CD8-positive, alpha-beta memory T cell (primary cell): Measurements from ENCODE around the gene INSC. TPM values are rescaled to one million over a fixed set of nuclear protein-coding genes. Genes with fewer than 3 reads are reported as not detected.

Experiments
- CTCF ChIA-PET: fragments of 350-600 bp; sonication (Branson Sonifier 250); formaldehyde crosslinking; loops from one replicate; lab custom pipeline; 2021; ENCODE audit warnings: antibody characterized with exemption; lab: Charles Lee
- POLR2A ChIA-PET: fragments of 350-600 bp; sonication (Branson Sonifier 250); formaldehyde crosslinking; loops from one replicate; lab custom pipeline; 2021; ENCODE audit warnings: antibody characterized with exemption; lab: Charles Lee
- DNase-seq, 5 donors: peaks; one replicate each; pipeline versions ENCODE4 v3.0.0 to v3.0.0-alpha.2; 2020 to 2022; ENCODE audit warnings: mixed read lengths in 1 of 5
- H3K27ac ChIP-seq: one replicate; pipeline ENCODE4 v1.7.0; 2013; ENCODE audit warnings: low read depth, mild to moderate bottlenecking, low read length, moderate library complexity
- H3K27me3 ChIP-seq: 2 replicates; pipeline ENCODE4 v1.7.0; 2013; ENCODE audit warnings: low read length, mild to moderate bottlenecking; ENCODE audit not compliant: insufficient read depth, poor library complexity, severe bottlenecking
- H3K36me3 ChIP-seq: 2 replicates; pipeline ENCODE4 v1.7.0; 2013; ENCODE audit warnings: mild to moderate bottlenecking, low read length, moderate library complexity; ENCODE audit not compliant: insufficient read depth
- H3K4me1 ChIP-seq: 2 replicates; pipeline ENCODE4 v1.7.0; 2013; ENCODE audit warnings: mild to moderate bottlenecking, low read length, moderate library complexity; ENCODE audit not compliant: insufficient read depth
- H3K4me3 ChIP-seq: 2 replicates; pipeline ENCODE4 v1.7.0; 2013; ENCODE audit warnings: mild to moderate bottlenecking, low read length
- H3K9me3 ChIP-seq: 2 replicates; pipeline ENCODE4 v1.7.0; 2013; ENCODE audit warnings: mild to moderate bottlenecking, low read length
- H3K27ac Mint-ChIP-seq, 8 donors: one replicate each; pipeline ENCODE4 v1.8.0; 2020 to 2021; ENCODE audit warnings: mixed read lengths in 8 of 8, mild to moderate bottlenecking in 6 of 8, inconsistent platforms in 3 of 8, moderate library complexity in 3 of 8
- H3K27me3 Mint-ChIP-seq, 2 donors: one replicate each; pipeline ENCODE4 v1.8.0; 2020 to 2021; ENCODE audit warnings: mixed read lengths in 2 of 2, mild to moderate bottlenecking in 1 of 2, moderate library complexity in 1 of 2
- H3K36me3 Mint-ChIP-seq, 3 donors: one replicate each; pipeline ENCODE4 v1.8.0; 2020 to 2021; ENCODE audit warnings: mixed read lengths in 3 of 3, inconsistent platforms in 1 of 3, mild to moderate bottlenecking in 1 of 3
- H3K4me1 Mint-ChIP-seq, 3 donors: one replicate each; pipeline ENCODE4 v1.8.0; 2020 to 2021; ENCODE audit warnings: mixed read lengths in 3 of 3, inconsistent platforms in 1 of 3, mild to moderate bottlenecking in 1 of 3
- H3K4me3 Mint-ChIP-seq, 7 donors: one replicate each; pipeline ENCODE4 v1.8.0; 2020 to 2021; ENCODE audit warnings: mixed read lengths in 7 of 7, mild to moderate bottlenecking in 6 of 7, moderate library complexity in 4 of 7, inconsistent platforms in 2 of 7
- H3K9me3 Mint-ChIP-seq, 5 donors: one replicate each; pipeline ENCODE4 v1.8.0; 2020 to 2022; ENCODE audit warnings: mixed read lengths in 5 of 5, mild to moderate bottlenecking in 3 of 5, moderate library complexity in 2 of 5, inconsistent platforms in 1 of 5
- polyA plus RNA-seq: library from polyadenylated mRNA; unstranded; fragments of 300-500 nt; fragmentation: Illumina TruSeq; gene quantifications from one replicate; pipeline ENCODE4 v1.2.3, GENCODE V29; 2021
- total RNA-seq, 2 experiments: library from RNA; stranded (reverse); gene quantifications; one replicate each; pipeline ENCODE4 v1.2.3, GENCODE V29; 2021

The INSC gene
- total and polyA plus RNA-seq, 3 experiments from 2014 or later: not detected

GRCh38 chr11:15123849-15124248 is 9.1 kb downstream of the INSC start:
- H3K4me1 Mint-ChIP-seq: no peaks in the 10 kb centered on the region
- POLR2A ChIA-PET: no interaction called here
- CTCF ChIA-PET: no interaction called here
- no peak overlapping the region for H3K4me3 Mint-ChIP-seq
- H3K27ac Mint-ChIP-seq: no peak overlapping the region
- H3K27me3 ChIP-seq: no peaks in the 10 kb centered on the region
- H3K27ac ChIP-seq: no peak overlapping the region
- no peaks in the 10 kb centered on the region for H3K4me1 ChIP-seq
- H3K9me3 Mint-ChIP-seq: no peaks in the 10 kb centered on the region
- H3K9me3 ChIP-seq: no peaks in the 10 kb centered on the region
- no peak for DNase-seq
- H3K27me3 Mint-ChIP-seq: peaks cover 12 to 56% of the 10 kb centered on the region in 2 donors
- no peaks in the 10 kb centered on the region for H3K36me3 Mint-ChIP-seq
- no peak overlapping the region for H3K4me3 ChIP-seq
- H3K36me3 ChIP-seq: no peaks in the 10 kb centered on the region

GRCh38 chr11:15124528-15124927 is 9.8 kb downstream of the INSC start:
- CTCF ChIA-PET: no interaction called here
- Mint-ChIP-seq H3K36me3 (no peaks in the 10 kb centered on the region), H3K4me1 (no peaks in the 10 kb centered on the region), H3K4me3 (no peak overlapping the region), H3K9me3 (no peaks in the 10 kb centered on the region), H3K27ac (peak overlapping the region in 1 of 8 donors; percentile 72), H3K27me3 (peaks cover 10 to 50% of the 10 kb centered on the region in 2 donors)
- H3K36me3 ChIP-seq: no peaks in the 10 kb centered on the region
- H3K4me1 ChIP-seq: no peaks in the 10 kb centered on the region
- H3K27ac ChIP-seq: no peak overlapping the region
- no peak overlapping the region for H3K4me3 ChIP-seq
- H3K27me3 ChIP-seq: no peaks in the 10 kb centered on the region
- DNase-seq: no peak
- H3K9me3 ChIP-seq: no peaks in the 10 kb centered on the region
- POLR2A ChIA-PET: no interaction called here

GRCh38 chr11:15127341-15127740 is 12.6 kb downstream of the INSC start:
- no peak for DNase-seq
- Histone ChIP-seq H3K27me3 (no peaks in the 10 kb centered on the region), H3K4me1 (no peaks in the 10 kb centered on the region), H3K4me3 (no peak overlapping the region), H3K27ac (no peak overlapping the region), H3K36me3 (no peaks in the 10 kb centered on the region), H3K9me3 (no peaks in the 10 kb centered on the region)
- no peaks in the 10 kb centered on the region for H3K36me3 Mint-ChIP-seq
- ChIA-PET POLR2A (no interaction called here), CTCF (interaction anchor here (1.2 kb wide), 1 partner anchor 27 kb away, joined by 3 read pairs; no protein-coding TSS in a partner anchor)
- no peak overlapping the region for H3K4me3 Mint-ChIP-seq
- no peak overlapping the region for H3K27ac Mint-ChIP-seq
- H3K4me1 Mint-ChIP-seq: no peaks in the 10 kb centered on the region
- peaks cover 14 to 40% of the 10 kb centered on the region in 2 donors for H3K27me3 Mint-ChIP-seq
- H3K9me3 Mint-ChIP-seq: no peaks in the 10 kb centered on the region

GRCh38 chr11:15128621-15129020 is 13.9 kb downstream of the INSC start:
- Histone ChIP-seq H3K4me1 (no peaks in the 10 kb centered on the region), H3K4me3 (no peak overlapping the region), H3K27me3 (no peaks in the 10 kb centered on the region), H3K36me3 (no peaks in the 10 kb centered on the region), H3K9me3 (no peaks in the 10 kb centered on the region), H3K27ac (no peak overlapping the region)
- Mint-ChIP-seq H3K27me3 (peaks cover 13 to 42% of the 10 kb centered on the region in 2 donors), H3K4me3 (no peak overlapping the region), H3K4me1 (no peaks in the 10 kb centered on the region), H3K36me3 (no peaks in the 10 kb centered on the region), H3K27ac (no peak overlapping the region), H3K9me3 (no peaks in the 10 kb centered on the region)
- no peak for DNase-seq
- ChIA-PET POLR2A (no interaction called here), CTCF (no interaction called here)

GRCh38 chr11:15136166-15136565 is 21.4 kb downstream of the INSC start:
- Histone ChIP-seq H3K4me3 (no peak overlapping the region), H3K9me3 (no peaks in the 10 kb centered on the region), H3K36me3 (no peaks in the 10 kb centered on the region), H3K4me1 (no peaks in the 10 kb centered on the region), H3K27me3 (no peaks in the 10 kb centered on the region), H3K27ac (no peak overlapping the region)
- DNase-seq: no peak
- Mint-ChIP-seq H3K4me3 (no peak overlapping the region), H3K4me1 (no peaks in the 10 kb centered on the region), H3K36me3 (no peaks in the 10 kb centered on the region), H3K27me3 (peaks cover 11 to 34% of the 10 kb centered on the region in 2 donors), H3K9me3 (no peaks in the 10 kb centered on the region), H3K27ac (no peak overlapping the region)
- CTCF ChIA-PET: no interaction called here
- POLR2A ChIA-PET: no interaction called here

GRCh38 chr11:15139096-15139770 is 24.5 kb downstream of the INSC start:
- Mint-ChIP-seq H3K9me3 (no peaks in the 10 kb centered on the region), H3K4me1 (no peaks in the 10 kb centered on the region), H3K36me3 (no peaks in the 10 kb centered on the region), H3K27me3 (peaks cover 4 to 15% of the 10 kb centered on the region in 2 donors), H3K27ac (no peak overlapping the region), H3K4me3 (no peak overlapping the region)
- ChIA-PET CTCF (no interaction called here), POLR2A (no interaction called here)
- DNase-seq: no peak
- Histone ChIP-seq H3K27ac (no peak overlapping the region), H3K36me3 (no peaks in the 10 kb centered on the region), H3K27me3 (no peaks in the 10 kb centered on the region), H3K4me3 (no peak overlapping the region), H3K4me1 (no peaks in the 10 kb centered on the region), H3K9me3 (no peaks in the 10 kb centered on the region)

- H3K27me3 Mint-ChIP-seq: peaks cover 4 to 8% of the 10 kb centered on the region in 2 donors
- Histone ChIP-seq H3K9me3 (no peaks in the 10 kb centered on the region), H3K4me3 (no peak overlapping the region), H3K36me3 (no peaks in the 10 kb centered on the region), H3K27me3 (no peaks in the 10 kb centered on the region), H3K4me1 (no peaks in the 10 kb centered on the region), H3K27ac (no peak overlapping the region)
- POLR2A ChIA-PET: no interaction called here
- CTCF ChIA-PET: no interaction called here
- no peaks in the 10 kb centered on the region for H3K4me1 Mint-ChIP-seq
- H3K4me3 Mint-ChIP-seq: no peak overlapping the region
- H3K9me3 Mint-ChIP-seq: no peaks in the 10 kb centered on the region
- H3K27ac Mint-ChIP-seq: no peak overlapping the region
- no peak for DNase-seq
- no peaks in the 10 kb centered on the region for H3K36me3 Mint-ChIP-seq
Observed at GRCh38 chr11:15139958-15140659, 25.4 kb downstream of the INSC start.

GRCh38 chr11:15141381-15141780 is 26.7 kb downstream of the INSC start:
- H3K4me3 ChIP-seq: no peak overlapping the region
- Mint-ChIP-seq H3K27ac (no peak overlapping the region), H3K4me1 (no peaks in the 10 kb centered on the region), H3K27me3 (no peaks in the 10 kb centered on the region), H3K36me3 (no peaks in the 10 kb centered on the region), H3K9me3 (no peaks in the 10 kb centered on the region), H3K4me3 (no peak overlapping the region)
- no peaks in the 10 kb centered on the region for H3K27me3 ChIP-seq
- no peak for DNase-seq
- ChIA-PET POLR2A (no interaction called here), CTCF (no interaction called here)
- no peak overlapping the region for H3K27ac ChIP-seq
- no peaks in the 10 kb centered on the region for H3K9me3 ChIP-seq
- H3K4me1 ChIP-seq: no peaks in the 10 kb centered on the region
- no peaks in the 10 kb centered on the region for H3K36me3 ChIP-seq
